IPS DF 4.7 (cell line): ENCODE data around the gene ZNF784.

Source experiments
- DNase-seq: peaks from one replicate; pipeline ENCODE4 v3.0.0-alpha.2; 2013; ENCODE audit warnings: low spot score; ENCODE audit errors: extremely low read depth

Gene ZNF784

GRCh38 chr19:55620410-55621204 is 3.8 kb downstream of the ZNF784 start:
- no peak for DNase-seq

- DNase-seq, result no peak
These were observed 5.1 kb downstream of the ZNF784 start for GRCh38 chr19:55619286-55619685.

GRCh38 chr19:55618426-55618825 is 5.9 kb downstream of the ZNF784 start:
- DNase-seq, result no peak

GRCh38 chr19:55617426-55617825 is 6.9 kb downstream of the ZNF784 start:
- no peak for DNase-seq

GRCh38 chr19:55616395-55616875 is 7.9 kb downstream of the ZNF784 start:
- DNase-seq, result no peak

GRCh38 chr19:55615543-55616394 is 8.6 kb downstream of the ZNF784 start:
- DNase-seq, result no peak

- DNase-seq, result no peak
These were observed 9.4 kb downstream of the ZNF784 start for GRCh38 chr19:55614711-55615542.

GRCh38 chr19:55613930-55614710 is 10.2 kb downstream of the ZNF784 start:
- no peak for DNase-seq

- no peak for DNase-seq
These were observed 11.0 kb downstream of the ZNF784 start for GRCh38 chr19:55613396-55613795.

- no peak for DNase-seq
These were observed 12.3 kb downstream of the ZNF784 start for GRCh38 chr19:55611983-55612645.

GRCh38 chr19:55611300-55611982 is 12.9 kb downstream of the ZNF784 start:
- DNase-seq, result no peak

GRCh38 chr19:55609326-55609725 is 15.0 kb downstream of the ZNF784 start:
- DNase-seq, result no peak

GRCh38 chr19:55606817-55607216 is 17.5 kb downstream of the ZNF784 start:
- no peak for DNase-seq

- no peak for DNase-seq
These were observed 17.9 kb downstream of the ZNF784 start for GRCh38 chr19:55606471-55606787.

GRCh38 chr19:55605637-55606470 is 18.5 kb downstream of the ZNF784 start, which contains the start of gene ZNF865:
Gene ZNF865 (plus strand): TSS chr19:55605647. CDS start chr19:55613619, 7,972 bp downstream.
- no peak for DNase-seq

GRCh38 chr19:55605207-55605636 is 19.1 kb downstream of the ZNF784 start:
- DNase-seq, result no peak

GRCh38 chr19:55603581-55604292 is 20.6 kb downstream of the ZNF784 start:
- DNase-seq, result no peak

- DNase-seq, result no peak
These were observed 21.3 kb downstream of the ZNF784 start for GRCh38 chr19:55603115-55603514.
